Hepatocyte (in vitro differentiated cells): ENCODE data around the gene METTL6.

Experiments
- CTCF ChIP-seq: fragments of 200-600 bp; sonication (generic); IDR thresholded peaks from 2 replicates; pipeline ENCODE4 v1.5.1; 2016; ENCODE audit warnings: antibody characterized with exemption, mild to moderate bottlenecking; ENCODE audit not compliant: poor library complexity
- EZH2 ChIP-seq: fragments of 200-600 bp; sonication (generic); IDR thresholded peaks from 2 replicates; pipeline ENCODE4 v1.6.1; 2016; ENCODE audit warnings: antibody characterized with exemption, mild to moderate bottlenecking, borderline replicate concordance

- TF ChIP-seq CTCF = no peak
- TF ChIP-seq EZH2 = no peak
These were observed 49.0 kb upstream of the METTL6 start for GRCh38 chr3:15476378-15476777.
